GM03348 (cell line): Measurements from ENCODE around the gene LIMS1.
"Not testable (repeated sequence)": the region's sequence is repeated elsewhere in the genome, so short reads cannot be mapped to it uniquely, and the experiment has no call there.

ENCODE experiments used
- DNase-seq: peaks from one replicate; pipeline ENCODE4 v3.0.0; 2012; ENCODE audit warnings: low spot score

LIMS1 gene, protein sequence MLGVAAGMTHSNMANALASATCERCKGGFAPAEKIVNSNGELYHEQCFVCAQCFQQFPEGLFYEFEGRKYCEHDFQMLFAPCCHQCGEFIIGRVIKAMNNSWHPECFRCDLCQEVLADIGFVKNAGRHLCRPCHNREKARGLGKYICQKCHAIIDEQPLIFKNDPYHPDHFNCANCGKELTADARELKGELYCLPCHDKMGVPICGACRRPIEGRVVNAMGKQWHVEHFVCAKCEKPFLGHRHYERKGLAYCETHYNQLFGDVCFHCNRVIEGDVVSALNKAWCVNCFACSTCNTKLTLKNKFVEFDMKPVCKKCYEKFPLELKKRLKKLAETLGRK

DNA sequence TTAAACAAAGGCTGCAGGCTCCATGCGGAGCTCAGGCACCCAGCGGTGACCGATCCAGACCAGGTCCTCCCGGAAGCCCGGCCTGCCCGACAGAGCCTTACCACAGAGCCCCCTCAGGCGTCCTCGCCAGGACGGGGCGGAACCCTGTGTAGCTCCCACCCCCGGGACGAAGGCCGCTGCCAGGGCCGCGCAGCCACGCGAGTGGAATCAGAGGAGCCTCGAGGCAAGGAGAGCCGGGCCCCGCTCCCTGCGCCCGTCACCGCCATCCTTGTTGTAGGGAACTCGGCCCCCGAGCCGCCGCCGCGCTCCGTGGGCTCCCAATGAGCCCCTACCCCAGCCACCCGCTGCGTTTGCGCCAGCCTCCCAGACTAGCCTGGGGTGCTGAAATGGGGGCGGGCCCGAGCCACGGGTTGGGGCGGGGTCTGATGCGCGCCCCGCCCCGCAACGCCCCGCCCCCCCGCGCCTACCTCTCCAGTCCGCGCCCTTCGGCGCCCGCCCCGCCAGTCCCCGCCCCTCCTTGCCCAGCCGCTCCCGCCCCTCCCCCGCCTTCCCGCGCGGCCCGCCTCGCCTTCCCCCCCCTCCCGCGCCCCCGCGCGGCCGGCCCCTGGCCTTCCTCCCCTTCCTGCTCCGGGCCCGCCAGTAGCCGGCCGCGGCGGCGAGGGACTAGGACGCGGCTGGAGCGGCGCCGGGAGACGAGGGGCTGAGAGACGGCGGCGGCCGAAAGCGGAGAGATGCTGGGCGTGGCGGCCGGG is at the start of gene LIMS1:
TSS of gene LIMS1 (plus strand) at position 639 of the 752 bp plus-strand sequence. CDS start at position 732, 93 bp downstream.
- peak; percentile 97 for DNase-seq

DNA sequence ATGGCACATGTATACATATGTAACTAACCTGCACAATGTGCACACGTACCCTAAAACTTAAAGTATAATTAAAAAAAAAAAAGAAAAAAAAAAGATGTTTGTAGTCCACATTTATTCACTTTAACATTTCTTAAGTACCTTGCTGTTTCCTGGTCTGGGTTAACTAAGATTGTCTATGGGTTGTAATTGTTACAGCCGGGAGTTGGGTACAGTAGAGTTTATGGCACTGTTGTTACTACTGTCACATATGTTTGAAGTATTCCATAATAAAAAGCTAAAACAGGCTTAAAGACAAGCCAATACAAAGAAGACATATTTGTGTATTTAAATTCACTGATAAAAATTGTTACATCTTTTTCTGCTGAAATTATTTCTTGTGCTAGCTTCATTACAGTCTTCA is 49.0 kb upstream of the LIMS1 start:
- no peak for DNase-seq

DNA sequence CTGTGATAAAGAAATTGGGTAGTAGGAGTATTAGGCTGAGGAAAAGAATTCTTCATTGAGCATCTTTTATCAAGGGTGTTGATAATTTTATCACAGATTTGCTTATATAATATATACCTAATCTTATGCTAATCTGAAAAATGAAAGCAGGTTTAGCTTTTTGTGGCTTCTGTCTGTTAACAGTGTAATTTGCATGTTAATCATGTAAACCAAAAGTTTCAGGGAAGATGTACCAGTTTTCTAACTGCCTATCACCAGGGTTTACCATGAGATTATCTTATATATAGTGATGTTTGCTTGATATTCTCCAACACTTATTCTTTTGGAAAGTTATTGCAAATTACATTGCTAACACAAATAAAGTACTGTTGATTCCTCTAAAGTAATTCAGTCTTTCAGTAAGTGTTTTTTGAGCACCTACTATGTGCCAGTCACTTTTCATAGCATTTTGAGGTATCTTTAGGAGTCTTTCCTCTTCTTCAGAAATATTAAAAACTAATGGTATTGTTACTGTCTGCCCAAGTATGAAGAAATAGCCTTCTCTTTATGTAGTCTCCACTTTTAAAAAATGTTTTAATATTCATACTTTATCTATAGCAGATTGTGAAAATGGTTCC is 43.7 kb upstream of the LIMS1 start:
- no peak for DNase-seq

DNA sequence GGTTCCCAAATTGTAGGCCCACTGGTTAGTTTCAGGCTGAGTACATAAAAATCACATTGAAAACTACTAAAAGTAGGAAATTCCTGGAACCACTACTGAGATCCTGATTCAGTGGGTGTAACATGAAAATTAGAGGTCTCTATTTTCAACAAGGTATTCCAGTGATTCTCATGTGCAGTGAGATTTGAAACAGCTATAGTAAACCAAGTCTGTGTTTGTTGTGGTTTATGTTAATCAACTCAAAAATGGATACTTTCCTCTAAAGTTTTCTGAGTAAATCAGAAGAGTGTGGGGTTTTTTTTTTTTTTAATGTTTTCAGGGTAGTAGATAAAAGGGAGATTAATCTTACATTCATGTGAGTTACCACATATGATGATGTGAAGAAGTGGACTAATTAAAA is 42.4 kb upstream of the LIMS1 start:
- DNase-seq: no peak

DNA sequence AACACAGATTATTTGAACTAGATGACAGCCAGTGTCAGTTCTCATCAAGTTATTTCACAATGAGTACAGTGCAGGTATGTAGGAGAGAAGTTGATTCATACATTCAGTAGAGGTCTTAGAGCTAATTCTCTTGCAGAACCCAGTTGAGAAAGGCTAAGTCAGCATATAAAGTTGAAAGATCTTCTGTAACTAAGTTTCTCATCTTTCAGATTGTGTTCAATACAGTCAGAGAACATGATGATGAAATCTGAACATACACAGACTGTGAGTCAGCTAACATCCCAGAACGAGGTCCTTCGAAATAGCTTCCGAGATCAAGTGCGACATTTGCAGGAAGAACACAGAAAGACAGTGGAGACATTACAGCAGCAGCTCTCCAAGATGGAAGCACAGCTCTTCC is 41.9 kb upstream of the LIMS1 start:
- DNase-seq: peak; percentile 78

DNA sequence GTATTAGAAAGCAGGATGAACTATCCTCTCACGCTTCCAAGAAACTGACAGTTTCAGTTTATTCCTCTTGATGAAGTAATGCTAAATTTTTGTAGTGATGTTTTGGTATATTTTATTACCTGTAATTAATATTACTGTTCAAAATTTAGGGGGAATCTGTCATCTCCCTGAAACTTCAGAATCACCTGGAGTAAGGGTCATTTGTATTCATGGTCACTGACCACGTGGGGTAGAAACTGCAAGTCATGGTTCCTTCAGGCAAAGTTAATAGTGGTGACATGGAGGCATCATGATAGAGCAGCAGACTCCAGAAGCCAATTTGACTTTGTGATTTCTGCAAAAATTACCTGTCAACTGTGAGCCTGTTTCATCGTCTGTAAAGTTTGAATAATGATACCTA is 38.1 kb upstream of the LIMS1 start:
- not testable (repeated sequence) for DNase-seq

DNA sequence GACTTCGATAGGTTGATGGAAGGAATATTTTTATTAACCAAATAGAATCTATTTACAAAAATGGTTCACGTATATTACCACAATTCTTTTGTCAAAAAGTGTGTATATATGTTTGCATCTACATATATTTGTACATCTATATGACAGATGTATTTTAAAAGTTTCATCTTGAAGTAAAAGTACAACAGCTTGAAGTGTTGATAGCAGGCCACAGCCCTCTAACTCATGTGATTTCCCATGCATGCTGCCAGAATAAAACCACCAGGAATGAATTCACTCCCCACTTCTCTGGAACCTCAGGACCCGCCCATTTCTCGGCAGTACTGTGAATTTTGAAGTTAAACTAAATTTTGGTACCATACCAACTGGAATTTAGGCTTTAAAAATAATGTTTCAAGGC is 26.6 kb upstream of the LIMS1 start:
- peak; percentile 7 for DNase-seq

DNA sequence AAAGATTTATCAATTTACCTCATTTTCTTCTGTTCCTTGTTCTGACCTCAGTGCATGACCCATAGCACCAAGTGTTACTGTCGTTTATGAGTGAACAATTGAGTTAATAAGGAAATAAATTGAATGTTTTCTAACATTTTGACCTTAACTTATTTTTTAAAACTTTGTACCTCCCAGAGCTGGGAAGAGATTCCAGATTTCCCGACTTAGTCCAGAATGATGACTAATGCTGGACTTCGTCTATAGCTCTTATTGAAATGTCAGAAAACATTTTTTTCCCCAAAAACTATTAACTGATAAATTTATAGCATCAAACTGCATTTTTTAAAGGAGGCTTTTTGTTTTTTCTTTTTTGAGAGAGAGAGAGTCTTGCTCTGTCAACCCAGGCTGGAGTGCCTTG is 21.8 kb upstream of the LIMS1 start:
- not testable (repeated sequence) for DNase-seq

DNA sequence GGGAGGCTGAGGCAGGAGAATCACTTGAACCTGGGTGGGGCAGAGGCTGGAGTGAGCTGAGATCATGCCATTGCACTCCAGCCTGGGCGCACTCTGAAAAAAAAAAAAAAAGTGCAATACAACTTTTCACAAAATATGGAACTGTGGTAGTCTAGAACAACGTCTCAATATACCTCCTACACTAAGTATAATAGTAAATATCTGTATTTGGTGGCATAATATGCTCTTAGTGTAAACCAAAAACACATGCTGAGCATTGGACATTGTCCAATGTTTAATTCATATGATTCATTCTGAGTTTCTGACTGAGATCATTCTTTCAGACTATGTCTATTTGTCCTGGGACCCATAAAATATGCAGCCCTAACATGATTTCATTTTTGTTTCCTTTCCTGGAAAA is 19.8 kb upstream of the LIMS1 start:
- DNase-seq: not testable (repeated sequence)

DNA sequence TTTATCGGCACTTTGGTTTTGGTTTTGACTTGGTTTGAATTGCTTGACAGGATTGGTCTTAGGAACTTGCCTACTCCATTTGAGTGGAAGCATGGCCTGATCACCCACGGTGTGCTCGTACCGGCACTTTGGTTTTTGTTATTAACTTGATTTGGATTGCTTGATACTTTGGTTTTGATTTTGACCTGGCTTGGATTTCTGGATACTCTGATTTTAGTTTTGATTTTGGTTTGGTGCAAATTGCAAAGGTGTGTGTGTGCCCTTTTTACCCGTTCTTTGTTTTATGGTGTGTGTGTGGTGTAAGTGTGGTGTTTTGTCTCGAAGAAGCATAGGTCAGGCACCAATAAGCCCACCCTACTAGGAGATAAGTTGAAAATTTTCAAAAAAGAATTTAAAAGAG is 9.6 kb upstream of the LIMS1 start:
- DNase-seq: not testable (repeated sequence)

DNA sequence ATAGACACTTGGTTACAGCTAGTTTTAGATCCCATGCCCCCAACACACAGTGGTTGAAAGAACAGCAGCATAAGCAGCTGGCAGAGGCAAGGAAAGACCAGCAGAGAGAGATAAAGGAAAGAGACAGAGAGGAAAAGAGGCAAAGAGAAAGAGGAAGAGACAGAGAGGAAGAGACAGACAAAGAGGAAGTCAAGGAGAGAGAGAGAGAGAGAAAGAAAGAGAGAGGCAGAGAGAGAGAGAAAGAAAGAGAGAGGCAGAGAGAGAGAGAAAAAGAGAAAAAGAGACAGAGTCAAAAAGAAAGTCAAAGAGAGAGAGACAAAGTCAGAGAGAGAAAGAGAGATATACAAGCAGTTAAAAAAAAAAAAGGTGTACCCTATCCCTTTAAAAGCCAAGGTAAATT is 9.0 kb upstream of the LIMS1 start:
- DNase-seq: not testable (repeated sequence)

DNA sequence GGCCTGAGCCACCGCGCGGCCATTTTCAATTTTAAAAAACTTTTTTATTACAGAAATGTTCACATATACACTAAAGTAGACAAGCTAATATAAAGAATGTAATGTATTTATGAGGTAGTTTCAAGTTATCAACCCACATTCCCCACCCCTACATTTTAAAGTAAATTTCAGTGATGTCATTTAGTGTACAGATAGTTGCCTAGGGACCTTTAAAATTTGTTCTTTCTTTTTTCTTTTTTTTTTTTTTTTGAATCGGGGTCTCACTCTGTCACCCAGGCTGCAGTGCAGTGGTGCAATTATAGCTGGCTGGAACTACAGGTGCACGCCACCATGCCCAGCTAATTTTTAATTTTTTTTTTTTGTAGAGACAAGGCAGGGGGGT is 2.6 kb upstream of the LIMS1 start:
- DNase-seq: no peak

DNA sequence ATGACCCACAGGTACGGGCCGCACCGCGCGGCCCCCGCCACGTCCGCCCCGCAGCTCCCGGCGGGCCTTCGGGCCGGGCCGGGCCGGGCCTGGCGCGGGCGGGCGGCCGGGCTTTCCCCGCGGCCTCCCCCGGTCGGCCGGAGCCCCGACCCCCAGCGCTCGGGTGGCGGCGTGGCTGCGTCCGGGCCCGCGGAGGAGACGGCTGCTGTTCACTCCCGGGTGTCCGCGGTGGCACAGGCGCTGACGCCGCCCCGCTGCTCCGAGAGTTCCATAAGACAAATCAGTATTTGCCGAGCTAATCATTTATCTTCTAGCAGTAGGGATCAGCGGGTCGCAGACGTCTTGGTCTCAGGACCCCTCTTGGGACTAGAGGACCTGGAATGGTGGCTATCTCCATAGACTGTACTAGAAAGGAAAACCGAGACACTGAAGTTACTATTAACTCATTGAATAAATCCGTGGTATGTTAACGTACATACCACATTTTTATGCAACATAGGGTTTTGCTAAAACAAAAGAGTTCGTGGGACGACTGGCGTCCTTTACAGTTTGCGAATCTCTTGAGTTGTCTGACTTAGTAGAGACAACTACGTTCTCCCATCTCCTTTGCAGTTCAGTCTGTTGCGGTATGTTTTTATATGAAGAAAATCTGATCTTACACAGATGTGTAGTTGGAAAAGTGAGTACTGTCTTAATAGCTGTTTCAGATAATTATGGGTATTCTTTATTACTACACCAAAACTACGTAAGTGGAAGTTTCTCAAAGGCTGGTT is 500 bp downstream of the LIMS1 start:
- DNase-seq: peak; percentile 48

DNA sequence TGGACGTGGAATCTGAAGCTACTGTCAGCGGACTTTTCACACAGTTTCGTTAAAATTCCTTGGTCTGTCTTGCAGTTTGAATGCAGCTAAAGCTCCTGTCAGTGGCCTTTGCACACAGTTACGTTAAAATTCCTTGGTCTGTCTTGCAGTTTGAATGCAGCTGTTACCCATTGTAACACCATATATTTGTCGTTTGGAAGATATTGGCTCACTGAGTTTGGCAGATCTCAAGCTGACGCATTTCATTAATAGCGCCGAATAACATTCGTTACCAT is 1.0 kb downstream of the LIMS1 start:
- no peak for DNase-seq

DNA sequence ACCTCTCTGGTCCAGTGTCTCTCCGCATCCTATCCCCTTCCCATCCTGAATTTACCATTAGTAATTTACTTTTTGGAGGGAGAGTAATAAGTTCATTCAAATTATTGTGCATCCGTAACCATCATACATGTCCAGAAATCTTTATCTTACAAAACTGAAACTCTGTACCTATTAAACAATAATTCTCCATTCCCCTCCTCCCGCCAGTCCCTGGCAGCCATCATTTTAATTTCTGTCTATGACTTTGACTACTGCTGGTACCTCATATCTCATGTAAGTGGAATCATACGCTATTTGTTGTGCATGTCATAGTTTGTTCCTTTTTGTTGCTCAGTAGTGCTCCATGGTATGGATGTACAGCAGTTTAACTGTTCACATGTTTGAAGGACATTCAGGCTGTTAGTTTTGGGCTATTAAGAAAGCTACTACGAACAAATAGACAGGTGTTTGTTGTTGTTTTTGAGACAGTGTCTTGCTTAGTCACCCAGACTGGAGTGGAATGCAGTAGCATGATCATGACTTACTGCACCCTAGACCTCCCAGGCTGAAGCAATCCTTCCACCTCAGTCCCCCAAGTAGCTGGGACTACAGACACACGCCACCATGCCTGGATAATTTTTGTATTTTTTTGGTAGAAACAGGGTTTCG is 2.0 kb downstream of the LIMS1 start:
- DNase-seq: no peak

DNA sequence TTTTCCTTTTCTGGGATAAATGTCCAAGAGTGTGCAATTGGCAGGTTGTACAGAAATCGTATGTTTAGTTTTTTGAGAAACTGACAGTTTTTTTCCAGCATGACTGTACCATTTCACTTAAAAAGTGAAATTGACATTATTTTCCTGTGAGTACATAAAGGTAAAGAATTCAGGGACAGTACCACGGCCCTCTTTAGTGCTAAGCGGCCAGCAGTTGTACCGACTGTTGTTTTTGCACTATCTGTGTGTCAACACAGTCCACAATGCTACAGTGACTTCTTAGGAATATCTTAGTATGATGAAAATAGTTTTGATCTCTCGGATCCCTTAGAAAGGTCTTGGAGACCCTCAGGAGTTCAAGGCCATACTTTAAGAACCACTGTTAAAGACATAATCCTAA is 2.6 kb downstream of the LIMS1 start:
- no peak for DNase-seq

DNA sequence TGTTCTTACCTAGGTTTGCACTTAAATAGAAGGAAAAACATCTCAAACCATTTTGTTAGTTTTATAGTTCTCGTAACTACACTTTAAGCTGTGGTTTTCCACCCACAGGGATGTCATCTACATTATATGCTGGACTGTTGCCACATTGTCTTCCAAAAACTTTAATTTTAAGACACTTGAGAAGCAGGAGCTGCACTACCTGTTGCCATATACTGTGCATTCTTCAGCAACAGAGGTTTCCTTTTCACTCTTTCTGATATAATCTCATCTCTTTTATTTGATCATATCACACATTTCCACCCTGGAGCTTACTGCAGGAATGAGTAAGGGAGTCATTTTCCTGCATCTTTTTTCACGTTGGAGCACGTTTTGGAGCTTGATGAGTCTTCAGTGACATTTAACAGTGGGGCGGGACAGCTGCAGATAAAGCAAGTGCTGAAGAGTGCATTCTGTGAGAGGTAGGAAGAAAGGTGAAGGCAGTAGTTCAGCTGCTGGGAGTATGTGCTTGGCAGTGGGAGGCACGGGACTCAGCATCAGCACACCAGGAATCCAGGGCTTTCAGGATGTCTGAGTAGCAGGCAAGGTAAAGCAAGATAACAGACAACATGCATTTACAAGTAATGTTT is 3.8 kb downstream of the LIMS1 start:
- no peak for DNase-seq

DNA sequence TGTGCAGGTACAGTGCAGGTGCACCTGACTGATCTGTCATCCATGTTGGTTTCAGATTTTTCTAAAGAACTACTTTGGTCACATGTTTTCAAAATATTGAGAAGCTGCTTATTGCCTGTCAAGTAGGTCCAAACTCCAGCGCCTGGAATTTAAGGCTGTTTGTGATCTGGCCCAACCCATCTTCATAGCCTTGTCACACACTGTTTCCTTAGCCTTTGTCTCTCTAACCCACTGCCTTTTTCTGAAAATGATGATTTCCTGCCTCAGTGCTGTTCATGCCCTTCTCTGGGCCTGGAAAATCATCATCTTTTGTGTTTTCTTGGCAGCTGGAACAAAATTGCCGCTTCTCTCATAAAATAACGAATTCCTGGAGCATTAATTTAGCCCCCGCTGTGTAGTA is 7.2 kb downstream of the LIMS1 start:
- DNase-seq: no peak

DNA sequence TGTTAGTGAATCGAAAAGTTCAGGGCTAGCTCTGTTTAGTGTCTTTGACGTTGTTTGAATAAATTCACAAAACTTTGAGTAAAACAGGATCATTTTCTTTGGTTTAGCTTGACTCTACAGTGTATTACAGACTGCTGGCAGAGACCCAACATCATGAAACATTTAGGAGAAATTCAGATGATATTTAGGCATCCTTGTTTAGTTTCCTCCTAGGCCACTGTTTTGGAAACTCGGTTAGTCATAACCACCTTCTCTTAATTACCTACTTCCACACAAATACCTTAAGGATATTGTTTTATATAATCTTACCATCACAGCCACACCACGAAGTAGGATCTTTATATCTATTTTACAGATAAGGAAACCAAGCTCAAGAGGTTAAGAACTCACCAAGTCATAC is 7.8 kb downstream of the LIMS1 start:
- DNase-seq: peak; percentile 18

DNA sequence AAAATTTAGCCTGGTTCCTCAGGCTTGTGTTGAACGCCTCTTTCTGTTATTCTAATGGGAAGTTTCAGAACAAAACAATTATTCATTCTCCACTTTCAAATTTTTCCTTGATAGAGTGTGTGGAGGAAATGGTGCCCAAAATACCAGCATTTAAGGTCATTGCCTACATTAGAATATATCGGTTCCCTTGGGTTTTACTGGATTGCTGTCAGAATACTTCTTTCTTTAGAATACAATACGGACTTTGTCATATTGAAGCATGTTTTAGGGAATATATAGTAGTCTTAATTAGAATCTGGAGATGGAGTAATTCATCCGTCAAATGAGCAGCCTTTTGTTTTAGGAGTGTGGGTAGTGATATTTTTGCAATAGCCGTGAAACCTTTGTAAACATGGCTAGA is 13.3 kb downstream of the LIMS1 start:
- no peak for DNase-seq

DNA sequence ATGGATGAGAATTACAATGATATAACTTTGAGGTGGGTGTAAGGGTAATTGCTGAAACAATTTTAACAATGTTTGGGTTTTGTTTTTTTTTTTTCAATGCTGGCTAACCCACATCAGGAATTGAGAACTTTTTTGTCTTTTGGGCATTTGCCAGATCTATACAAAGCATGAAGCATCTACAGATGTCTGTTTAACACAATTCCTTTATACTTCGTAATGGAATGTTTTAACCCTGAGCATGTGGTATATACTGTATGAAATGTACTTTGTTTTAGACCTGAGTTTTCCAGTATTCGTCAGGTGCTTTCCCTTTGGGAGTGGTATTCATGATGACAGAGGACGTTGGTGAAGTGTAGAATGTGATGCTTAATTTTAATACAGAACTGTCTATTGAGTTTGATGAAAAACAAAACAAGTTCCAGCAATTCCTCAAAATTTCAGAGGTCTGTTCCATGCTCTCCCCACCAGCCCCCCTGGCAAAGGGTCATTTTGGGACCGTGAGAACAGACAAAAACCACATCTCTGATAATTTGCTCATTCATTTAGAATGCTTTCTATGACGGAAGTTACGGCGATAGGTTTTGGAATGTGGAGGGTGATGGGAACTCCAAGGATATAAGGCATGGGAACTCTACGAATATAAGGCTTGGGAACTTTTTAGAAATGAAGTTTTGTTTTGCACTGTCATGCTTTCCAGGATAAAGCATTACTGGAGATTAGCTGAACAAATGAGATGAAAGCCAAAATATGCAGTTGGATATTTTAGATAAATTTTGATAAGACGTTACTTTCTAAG is 14.1 kb downstream of the LIMS1 start:
- DNase-seq: no peak
